Measurements from ENCODE around the gene SLC5A1.
"Not testable (repeated sequence)": the region's sequence is repeated elsewhere in the genome, so short reads cannot be mapped to it uniquely, and the experiment has no call there.

SLC5A1 gene

GRCh38 chr22:32088084-32088483, 45.0 kb downstream of the SLC5A1 start:
- DNase-seq (ENCODE audit: low spot score): no peak

DNA sequence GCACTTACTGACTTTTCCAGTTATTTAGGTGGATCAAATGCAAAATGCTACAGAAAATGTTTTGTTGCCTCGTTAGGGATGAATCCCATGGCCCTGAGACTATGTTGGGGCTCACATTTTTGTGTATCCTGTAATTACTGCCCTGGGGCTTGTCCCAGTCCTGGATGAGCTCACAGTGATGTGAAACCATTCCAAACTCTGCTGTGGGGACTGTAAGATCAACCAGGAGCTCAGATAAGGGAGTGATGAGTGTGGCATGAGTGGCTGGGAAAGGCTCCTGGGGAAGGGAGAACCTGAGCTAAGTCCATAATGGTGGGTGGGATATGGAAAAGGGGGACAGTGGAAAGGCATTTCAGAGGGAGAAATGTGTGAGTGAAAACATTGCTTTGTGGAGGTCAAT, 54.0 kb downstream of the SLC5A1 start:
- DNase-seq (ENCODE audit: low spot score): no peak

- DNase-seq (ENCODE audit: low spot score): no peak
Observed at GRCh38 chr22:32097881-32098499, 54.9 kb downstream of the SLC5A1 start.

GRCh38 chr22:32100711-32101110, 57.6 kb downstream of the SLC5A1 start:
- no peak for DNase-seq (ENCODE audit: low spot score)

GRCh38 chr22:32103658-32104315, 60.7 kb downstream of the SLC5A1 start:
- DNase-seq (ENCODE audit: low spot score): peak; percentile 14

- DNase-seq (ENCODE audit: low spot score): peak; percentile 26
Observed at GRCh38 chr22:32106930-32107329, 63.9 kb downstream of the SLC5A1 start.

DNA sequence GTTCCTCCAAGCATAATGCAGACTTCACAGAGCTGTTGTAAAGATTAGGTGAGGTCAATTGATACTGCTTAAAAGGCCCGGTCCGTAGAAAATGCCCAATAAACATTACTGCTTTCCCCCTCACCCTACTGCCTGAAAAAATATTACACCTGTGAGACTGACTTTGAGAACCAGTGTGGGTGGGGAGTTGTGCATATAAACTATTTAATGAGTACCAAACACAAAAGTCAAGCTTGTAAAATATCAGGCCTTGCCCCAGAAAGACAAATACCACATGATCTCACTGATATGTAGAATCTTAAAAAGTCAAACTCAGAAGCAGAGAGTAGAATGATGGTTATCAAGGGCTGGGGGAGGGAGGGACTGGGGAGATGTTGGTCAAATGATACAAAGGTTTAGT, 69.3 kb downstream of the SLC5A1 start:
- DNase-seq (ENCODE audit: low spot score): no peak

GRCh38 chr22:32119568-32120235, 76.6 kb downstream of the SLC5A1 start:
- DNase-seq (ENCODE audit: low spot score): no peak

GRCh38 chr22:32120603-32121002, 77.5 kb downstream of the SLC5A1 start:
- DNase-seq (ENCODE audit: low spot score): no peak

- no peak for DNase-seq (ENCODE audit: low spot score)
Observed at GRCh38 chr22:32122899-32123298, 79.8 kb downstream of the SLC5A1 start.

DNA sequence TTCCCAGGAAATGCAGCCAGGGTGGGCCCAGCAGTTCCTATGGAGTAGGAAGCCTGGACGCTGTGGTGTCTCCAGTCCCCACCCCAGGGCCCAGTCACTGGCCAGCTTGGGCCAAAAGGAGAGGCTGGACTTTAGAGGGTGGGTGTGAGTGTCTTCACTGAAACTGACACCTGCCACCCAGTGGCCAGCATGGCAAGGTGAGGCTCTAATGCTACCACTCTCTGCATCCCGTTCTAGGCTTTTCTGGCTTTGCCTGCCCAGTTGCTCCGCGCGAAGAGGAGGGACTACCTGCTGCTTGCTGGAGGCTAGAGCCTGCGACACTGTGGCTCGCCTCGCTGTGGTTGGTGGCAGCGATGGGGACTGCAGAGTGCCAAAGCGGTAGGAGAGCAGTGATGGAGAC, 80.6 kb downstream of the SLC5A1 start:
- no peak for DNase-seq (ENCODE audit: low spot score)

- DNase-seq (ENCODE audit: low spot score): no peak
Observed at GRCh38 chr22:32127904-32128303, 84.8 kb downstream of the SLC5A1 start.

DNA sequence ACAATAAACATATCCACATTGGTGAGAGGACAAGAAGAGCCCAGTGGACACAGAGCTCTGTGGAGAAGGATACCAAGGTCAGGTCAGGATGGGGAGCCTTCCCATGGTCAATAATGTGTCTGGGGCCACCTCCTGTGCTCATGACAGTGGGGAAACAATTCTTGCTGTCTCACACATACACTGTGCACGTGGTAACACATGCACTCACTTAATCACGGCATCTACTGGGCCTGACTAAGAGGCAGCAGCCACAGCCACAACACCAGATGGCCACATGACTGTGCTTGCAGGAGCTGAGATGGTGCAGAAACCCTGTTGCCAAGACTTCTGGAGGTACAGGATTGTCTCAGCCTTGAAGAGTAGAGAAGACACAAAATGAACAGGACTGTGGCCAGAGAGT, 87.4 kb downstream of the SLC5A1 start:
- no peak for DNase-seq (ENCODE audit: low spot score)

DNA sequence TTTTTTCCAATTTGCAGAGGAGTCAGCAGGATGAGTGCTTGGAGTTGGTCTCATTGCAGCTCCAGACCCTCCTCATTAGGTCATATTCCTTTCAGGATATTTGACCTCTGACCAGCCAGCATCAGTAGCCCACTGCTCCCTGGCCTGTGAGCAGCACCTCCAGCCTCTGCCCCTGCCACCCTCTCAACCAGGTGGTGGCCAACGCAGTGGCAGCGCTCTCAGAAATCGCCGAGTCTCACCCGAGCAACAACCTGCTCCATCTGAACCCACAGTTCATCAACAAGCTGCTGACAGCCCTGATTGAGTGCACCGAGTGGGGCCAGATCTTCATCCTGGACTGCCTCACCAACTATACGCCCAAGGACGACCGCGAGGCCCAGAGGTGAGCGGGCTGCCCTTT, 89.1 kb downstream of the SLC5A1 start:
- no peak for DNase-seq (ENCODE audit: low spot score)

GRCh38 chr22:32132783-32133182, 89.7 kb downstream of the SLC5A1 start:
- no peak for DNase-seq (ENCODE audit: low spot score)

- not testable (repeated sequence) for DNase-seq (ENCODE audit: low spot score)
Observed at GRCh38 chr22:32134796-32135195, 91.7 kb downstream of the SLC5A1 start.

DNA sequence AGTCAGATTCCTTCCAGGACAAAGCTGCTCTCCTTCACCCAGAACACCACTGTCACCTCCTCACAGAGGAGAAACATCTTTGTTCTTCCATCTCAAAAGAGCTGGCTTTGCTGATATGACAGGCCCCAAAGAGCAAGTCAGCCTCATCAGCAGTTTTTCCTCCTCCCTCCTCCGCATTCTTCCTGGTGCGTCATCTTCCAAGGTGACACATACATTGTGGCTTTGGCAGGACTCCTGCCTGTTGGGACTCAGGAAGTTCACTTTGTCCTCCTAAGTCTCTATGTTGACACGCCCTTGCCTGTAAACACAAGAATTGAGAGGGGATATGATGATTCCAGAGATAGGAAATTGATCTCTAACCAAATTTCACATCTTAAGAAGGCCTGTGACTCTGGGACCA, 92.9 kb downstream of the SLC5A1 start:
- DNase-seq (ENCODE audit: low spot score): peak; percentile 68

DNA sequence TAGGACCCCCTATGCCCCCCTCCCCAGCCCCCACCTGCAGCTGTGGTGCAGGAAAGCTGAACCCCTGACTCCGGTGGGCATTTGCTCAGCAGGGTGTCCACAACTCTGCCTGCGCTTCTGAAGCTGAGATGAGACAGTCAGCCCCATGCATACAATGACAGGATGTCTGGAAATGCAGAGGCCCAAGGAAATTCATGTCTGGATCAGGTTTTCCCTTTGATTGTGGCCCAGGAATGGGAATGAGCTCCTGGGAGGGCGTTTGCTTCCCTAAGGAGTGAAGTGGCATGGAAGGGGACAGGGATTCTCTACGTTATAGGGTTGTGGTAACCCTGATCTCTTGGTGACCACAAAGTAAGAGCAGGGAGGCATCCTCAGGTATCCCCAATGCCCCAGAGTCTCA, 93.8 kb downstream of the SLC5A1 start:
- DNase-seq (ENCODE audit: low spot score): not testable (repeated sequence)

DNA sequence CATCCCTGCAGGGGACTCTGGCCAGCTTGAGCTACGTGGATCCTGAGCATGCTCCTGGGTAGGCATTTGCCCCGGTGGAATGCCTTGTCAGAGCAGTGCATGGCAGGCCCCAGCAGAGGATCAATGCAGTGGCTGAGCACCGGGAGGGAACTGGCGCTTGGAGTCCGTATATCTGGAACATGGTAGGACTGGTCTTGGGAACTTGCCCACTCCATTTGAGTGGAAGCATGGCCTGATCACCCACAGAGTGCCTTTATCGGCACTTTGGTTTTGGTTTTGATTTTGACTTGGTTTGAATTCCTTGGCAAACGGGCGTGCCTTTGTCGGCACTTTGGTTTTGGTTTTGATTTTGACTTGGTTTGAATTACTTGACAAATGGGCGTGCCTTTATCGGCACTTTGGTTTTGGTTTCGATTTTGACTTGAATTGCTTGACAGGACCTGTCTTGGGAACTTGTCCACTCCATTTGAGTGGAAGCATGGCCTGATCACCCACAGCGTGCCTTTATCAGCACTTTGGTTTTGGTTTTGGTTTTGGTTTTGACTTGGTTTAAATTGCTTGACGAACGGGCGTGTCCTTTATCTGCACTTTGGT, 94.8 kb downstream of the SLC5A1 start:
- DNase-seq (ENCODE audit: low spot score): peak; percentile 63

DNA sequence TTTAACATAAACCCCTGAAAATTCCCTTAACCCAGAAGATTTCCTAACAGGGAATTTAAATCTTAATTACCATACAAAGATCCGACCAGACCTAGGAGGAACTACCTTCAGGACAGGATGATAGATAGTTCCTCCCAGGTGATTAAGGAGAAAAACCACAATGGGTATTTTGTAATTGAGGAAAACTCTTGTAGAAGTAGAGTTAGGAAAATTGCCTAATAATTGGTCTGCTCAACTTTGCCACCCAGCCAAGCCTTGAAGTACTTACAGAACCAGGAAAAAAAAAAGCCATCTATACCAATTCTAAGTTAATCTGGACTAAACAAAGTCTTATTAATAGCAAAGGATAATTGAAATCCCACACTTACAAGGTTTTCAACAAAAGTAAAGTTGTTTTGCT, 95.5 kb downstream of the SLC5A1 start:
- DNase-seq (ENCODE audit: low spot score): not testable (repeated sequence)

- DNase-seq (ENCODE audit: low spot score): not testable (repeated sequence)
Observed at GRCh38 chr22:32140688-32141087, 97.6 kb downstream of the SLC5A1 start.

GRCh38 chr22:32142600-32142999, 99.5 kb downstream of the SLC5A1 start:
- no peak for DNase-seq (ENCODE audit: low spot score)

Data from LoVo (cell line).